Measurements from ENCODE around the gene THRB.
"Not testable (repeated sequence)": the region's sequence is repeated elsewhere in the genome, so short reads cannot be mapped to it uniquely, and the experiment has no call there.

THRB gene

GRCh38 chr3:24405057-24405456 is 89.6 kb downstream of the THRB start:
- DNase-seq (ENCODE audit: low spot score) = no peak

- no peak for DNase-seq (ENCODE audit: low spot score)
These were observed 92.9 kb downstream of the THRB start for GRCh38 chr3:24401811-24402185.

- no peak for DNase-seq (ENCODE audit: low spot score)
These were observed 93.4 kb downstream of the THRB start for GRCh38 chr3:24401090-24401810.

GRCh38 chr3:24400450-24400849 is 94.2 kb downstream of the THRB start:
- DNase-seq (ENCODE audit: low spot score) = no peak

- no peak for DNase-seq (ENCODE audit: low spot score)
These were observed 94.6 kb downstream of the THRB start for GRCh38 chr3:24400015-24400414.

GRCh38 chr3:24399614-24400013 is 95.0 kb downstream of the THRB start:
- DNase-seq (ENCODE audit: low spot score) = no peak

- DNase-seq (ENCODE audit: low spot score) = not testable (repeated sequence)
These were observed 95.9 kb downstream of the THRB start for GRCh38 chr3:24398712-24399111.

GRCh38 chr3:24396338-24396737 is 98.3 kb downstream of the THRB start:
- no peak for DNase-seq (ENCODE audit: low spot score)

GRCh38 chr3:24394754-24395153 is 99.9 kb downstream of the THRB start:
- no peak for DNase-seq (ENCODE audit: low spot score)

GRCh38 chr3:24393316-24393715 is 101.3 kb downstream of the THRB start:
- DNase-seq (ENCODE audit: low spot score) = no peak

GRCh38 chr3:24390169-24391130 is 104.2 kb downstream of the THRB start:
- no peak for DNase-seq (ENCODE audit: low spot score)

- DNase-seq (ENCODE audit: low spot score) = peak; percentile 6
These were observed 105.3 kb downstream of the THRB start for GRCh38 chr3:24389108-24390090.

GRCh38 chr3:24388611-24389010 is 106.0 kb downstream of the THRB start:
- no peak for DNase-seq (ENCODE audit: low spot score)

- DNase-seq (ENCODE audit: low spot score) = no peak
These were observed 106.5 kb downstream of the THRB start for GRCh38 chr3:24388159-24388558.

- peak; percentile 69 for DNase-seq (ENCODE audit: low spot score)
These were observed 107.2 kb downstream of the THRB start for GRCh38 chr3:24387493-24387892.

- DNase-seq (ENCODE audit: low spot score) = peak; percentile 7
These were observed 107.7 kb downstream of the THRB start for GRCh38 chr3:24387000-24387399.

GRCh38 chr3:24386458-24386857 is 108.2 kb downstream of the THRB start:
- DNase-seq (ENCODE audit: low spot score) = no peak

- no peak for DNase-seq (ENCODE audit: low spot score)
These were observed 109.5 kb downstream of the THRB start for GRCh38 chr3:24385012-24385615.

GRCh38 chr3:24382647-24383046 is 112.0 kb downstream of the THRB start:
- no peak for DNase-seq (ENCODE audit: low spot score)

GRCh38 chr3:24379936-24380335 is 114.7 kb downstream of the THRB start:
- no peak for DNase-seq (ENCODE audit: low spot score)

GRCh38 chr3:24378313-24378712 is 116.3 kb downstream of the THRB start:
- no peak for DNase-seq (ENCODE audit: low spot score)

Data from AG08395 (cell line).